GM10266 (cell line): ENCODE measurements around the gene BEND3.

Experiments
- DNase-seq: peaks from one replicate; pipeline ENCODE4 v3.0.0; 2012; ENCODE audit errors: extremely low spot score
- CTCF ChIP-seq: IDR thresholded peaks from 2 replicates; pipeline ENCODE4 v1.5.1; 2012; ENCODE audit warnings: mild to moderate bottlenecking, low read depth; ENCODE audit not compliant: control insufficient read depth, insufficient read depth; ENCODE audit errors: missing control alignments

BEND3 gene

DNA sequence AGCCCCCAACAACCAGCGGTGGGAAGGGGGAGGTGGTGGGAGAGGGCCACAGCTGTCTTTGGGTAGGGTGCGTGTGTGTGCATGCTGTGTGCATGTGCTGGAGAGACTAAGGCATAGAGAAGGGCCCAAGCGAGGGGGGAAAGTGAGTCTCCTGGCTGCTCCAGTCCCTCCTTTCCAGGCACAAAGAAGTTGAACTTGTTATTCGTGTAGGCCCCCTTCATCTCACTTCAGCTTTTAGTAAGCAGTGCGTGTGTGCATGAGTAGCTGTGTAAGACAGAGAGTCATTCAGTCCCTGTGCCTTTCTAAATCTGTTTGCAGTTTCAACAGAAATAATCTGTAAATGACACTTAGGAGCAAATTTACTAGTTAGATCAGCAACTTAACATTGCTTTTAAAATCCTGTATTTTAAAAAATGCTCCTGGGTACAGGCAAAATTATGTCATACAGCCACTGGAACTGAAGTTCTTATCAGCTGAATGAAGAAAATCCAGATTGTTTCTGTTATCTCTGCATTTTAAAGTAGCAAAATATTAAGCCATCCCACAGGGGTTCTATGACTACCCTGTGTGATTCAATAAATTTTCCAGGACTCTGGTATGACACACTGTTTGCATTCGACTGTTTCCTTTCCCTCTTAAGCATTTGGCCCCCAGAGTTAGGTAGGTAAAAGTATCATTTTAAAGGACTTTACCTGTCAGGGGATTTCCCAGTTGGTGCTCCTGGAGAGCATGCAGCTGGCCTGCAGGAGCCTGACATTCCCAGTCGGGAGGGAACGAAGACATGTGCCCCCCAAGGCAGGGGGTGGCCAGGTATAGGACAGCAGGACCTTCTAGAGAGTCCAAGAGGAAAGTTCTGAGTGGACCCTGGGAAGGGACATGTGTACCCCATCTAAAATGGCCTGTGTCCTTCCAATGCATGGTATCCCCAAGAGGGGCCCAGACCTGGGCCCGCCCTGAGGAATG lies 48.3 kb downstream of the BEND3 start:
- peak; percentile 59 for DNase-seq

GRCh38 chr6:107064579-107065065 lies 50.7 kb downstream of the BEND3 start:
- TF ChIP-seq CTCF = no peak
- DNase-seq = no peak

More for the DNA sequence above, 48.3 kb downstream of the BEND3 start:
- TF ChIP-seq CTCF = no peak

GRCh38 chr6:107062691-107063090 lies 52.6 kb downstream of the BEND3 start:
- no peak for TF ChIP-seq CTCF
- DNase-seq = no peak

DNA sequence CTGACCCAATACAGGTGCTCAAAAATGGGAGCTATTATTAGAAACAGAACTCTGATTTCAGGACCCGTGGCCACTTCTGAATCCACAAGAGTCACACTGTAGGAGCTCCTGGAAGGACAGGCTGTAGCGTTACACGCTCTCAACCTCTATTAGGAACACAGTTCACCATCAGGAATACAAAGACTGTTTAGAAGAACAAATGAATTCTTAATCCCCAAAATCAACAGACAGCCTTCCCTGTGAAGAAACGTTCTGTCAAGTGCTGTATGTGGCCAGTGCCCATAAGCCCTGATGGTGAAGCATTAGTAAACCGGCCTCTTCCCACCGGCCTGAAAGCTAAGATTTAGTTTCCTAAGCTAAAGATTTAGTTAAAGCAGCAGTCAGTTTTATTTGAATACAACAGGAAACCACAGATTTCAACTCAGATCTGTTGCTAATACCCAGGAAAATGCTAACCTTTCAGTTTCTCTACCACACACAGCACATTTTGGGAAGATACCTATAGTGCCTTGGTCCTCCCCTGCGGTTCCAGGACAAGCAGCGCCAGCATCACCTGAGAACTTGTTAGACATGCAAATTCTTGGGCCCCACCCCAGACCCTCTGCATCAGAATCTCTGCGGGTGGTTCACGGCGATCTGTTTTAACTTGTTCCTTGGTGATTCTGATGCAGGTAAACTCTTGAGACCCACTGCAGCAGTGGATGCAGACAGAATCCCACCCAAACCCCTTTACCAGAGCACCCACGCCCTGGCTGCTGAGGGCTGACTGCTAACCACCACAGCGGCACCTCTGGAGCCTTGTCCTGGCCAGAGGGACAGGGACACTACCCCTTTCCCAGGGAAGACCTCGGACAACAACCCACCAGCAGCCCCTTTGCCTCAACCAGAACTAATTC lies 53.9 kb downstream of the BEND3 start:
- TF ChIP-seq CTCF = no peak
- DNase-seq = no peak

DNA sequence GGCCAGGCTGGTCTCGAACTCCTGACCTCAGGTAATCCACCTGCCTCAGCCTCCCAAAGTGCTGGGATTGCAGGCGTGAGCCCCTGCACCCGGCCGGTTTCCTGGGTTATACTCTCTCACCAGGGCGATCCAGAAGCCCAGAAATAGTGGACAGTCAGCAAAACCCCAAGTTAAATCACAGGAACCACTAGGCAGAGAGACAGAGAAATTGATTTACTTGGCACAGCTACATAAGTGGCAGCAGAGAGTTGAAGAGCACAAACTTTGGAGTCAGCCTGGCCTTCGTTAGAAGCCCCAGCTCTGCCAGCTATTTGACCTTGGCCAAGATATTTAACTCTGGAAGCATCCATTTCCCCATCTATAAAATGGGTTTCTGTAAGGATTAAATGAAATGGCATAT lies 54.6 kb downstream of the BEND3 start:
- no peak for TF ChIP-seq CTCF
- no peak for DNase-seq

GRCh38 chr6:107059606-107060005 lies 55.7 kb downstream of the BEND3 start:
- no peak for TF ChIP-seq CTCF
- no peak for DNase-seq
